Endothelial cell of umbilical vein (primary cell): ENCODE measurements around the gene MRPL4.

ENCODE experiments used
- EZH2 ChIP-seq: IDR thresholded peaks from 2 replicates; pipeline ENCODE4 v1.6.1; 2012; ENCODE audit warnings: borderline replicate concordance, low read depth, mild to moderate bottlenecking, moderate library complexity, low read length, inconsistent platforms; ENCODE audit not compliant: severe bottlenecking
- JUN ChIP-seq: IDR thresholded peaks from 2 replicates; pipeline ENCODE4 v1.6.1; 2011; ENCODE audit warnings: borderline replicate concordance, low read depth; ENCODE audit not compliant: insufficient read length, insufficient read depth
- MYC ChIP-seq: IDR thresholded peaks from one replicate; pipeline ENCODE4 v1.6.1; 2011; ENCODE audit warnings: mild to moderate bottlenecking, low read depth, low read length
- POLR2A ChIP-seq: IDR thresholded peaks from 2 replicates; pipeline ENCODE4 v1.6.1; 2012; ENCODE audit warnings: low read depth, mild to moderate bottlenecking, control low read depth, low read length
- TF ChIP-seq, protein P1 (sequence below), 2 donors: IDR thresholded peaks; 1 replicate in 1 of 2; 2 replicates in 1 of 2; pipeline ENCODE4 v1.5.1; 2011; ENCODE audit warnings: low read length in 2 of 2, mild to moderate bottlenecking in 2 of 2, moderate library complexity in 2 of 2, control low read depth in 1 of 2, inconsistent platforms in 1 of 2, low read depth in 1 of 2; ENCODE audit not compliant: insufficient read depth in 1 of 2; ENCODE audit errors: extremely low read depth in 1 of 2

DNA sequence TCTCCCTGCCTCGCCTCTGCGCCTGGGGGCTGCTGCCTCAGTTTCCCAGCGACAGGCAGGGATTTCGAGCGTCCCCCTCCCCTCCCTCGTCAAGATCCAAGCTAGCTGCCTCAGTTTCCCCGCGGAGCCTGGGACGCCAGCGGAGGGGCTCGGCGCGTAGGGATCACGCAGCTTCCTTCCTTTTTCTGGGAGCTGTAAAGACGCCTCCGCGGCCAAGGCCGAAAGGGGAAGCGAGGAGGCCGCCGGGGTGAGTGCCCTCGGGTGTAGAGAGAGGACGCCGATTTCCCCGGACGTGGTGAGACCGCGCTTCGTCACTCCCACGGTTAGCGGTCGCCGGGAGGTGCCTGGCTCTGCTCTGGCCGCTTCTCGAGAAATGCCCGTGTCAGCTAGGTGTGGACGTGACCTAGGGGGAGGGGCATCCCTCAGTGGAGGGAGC lies 18.2 kb downstream of the MRPL4 start:
- TF ChIP-seq, protein P1, sequence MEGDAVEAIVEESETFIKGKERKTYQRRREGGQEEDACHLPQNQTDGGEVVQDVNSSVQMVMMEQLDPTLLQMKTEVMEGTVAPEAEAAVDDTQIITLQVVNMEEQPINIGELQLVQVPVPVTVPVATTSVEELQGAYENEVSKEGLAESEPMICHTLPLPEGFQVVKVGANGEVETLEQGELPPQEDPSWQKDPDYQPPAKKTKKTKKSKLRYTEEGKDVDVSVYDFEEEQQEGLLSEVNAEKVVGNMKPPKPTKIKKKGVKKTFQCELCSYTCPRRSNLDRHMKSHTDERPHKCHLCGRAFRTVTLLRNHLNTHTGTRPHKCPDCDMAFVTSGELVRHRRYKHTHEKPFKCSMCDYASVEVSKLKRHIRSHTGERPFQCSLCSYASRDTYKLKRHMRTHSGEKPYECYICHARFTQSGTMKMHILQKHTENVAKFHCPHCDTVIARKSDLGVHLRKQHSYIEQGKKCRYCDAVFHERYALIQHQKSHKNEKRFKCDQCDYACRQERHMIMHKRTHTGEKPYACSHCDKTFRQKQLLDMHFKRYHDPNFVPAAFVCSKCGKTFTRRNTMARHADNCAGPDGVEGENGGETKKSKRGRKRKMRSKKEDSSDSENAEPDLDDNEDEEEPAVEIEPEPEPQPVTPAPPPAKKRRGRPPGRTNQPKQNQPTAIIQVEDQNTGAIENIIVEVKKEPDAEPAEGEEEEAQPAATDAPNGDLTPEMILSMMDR (IDR thresholded peaks at IDR 0.05; ENCODE audit: extremely low read depth in 1 of 2, insufficient read depth in 1 of 2, low read depth in 1 of 2, low read length in 2 of 2) = no peak
- no peak for TF ChIP-seq EZH2
- TF ChIP-seq POLR2A = no peak
- TF ChIP-seq JUN = no peak
- no peak for TF ChIP-seq MYC
